GM21447 (cell line): Measurements from ENCODE around the gene ACMSD.

ENCODE experiments used
- ATAC-seq: cut with Tn5 transposase; IDR thresholded peaks from one replicate; pipeline ENCODE4 v1.9.1; 2021; ENCODE audit not compliant: unreplicated experiment

ACMSD gene

GRCh38 chr2:134944975-134945374 is 106.6 kb downstream of the ACMSD start:
- no peak for ATAC-seq

GRCh38 chr2:134946073-134946472 is 107.7 kb downstream of the ACMSD start:
- no peak for ATAC-seq

- no peak for ATAC-seq
These were observed 111.7 kb downstream of the ACMSD start for GRCh38 chr2:134949981-134950708.

GRCh38 chr2:134950886-134951285 is 112.5 kb downstream of the ACMSD start:
- no peak for ATAC-seq
